Tibial nerve (tissue), 4 donors: ENCODE data around the gene KDR. TPM values are rescaled to one million over a fixed set of nuclear protein-coding genes. Genes with fewer than 3 reads are reported as not detected.

Experiments
- DNase-seq, 2 donors: peaks; one replicate each; pipeline ENCODE4 v3.0.0-alpha.2; 2019; ENCODE audit warnings: low spot score in 2 of 2
- H3K27ac ChIP-seq, 4 donors: fragments of 200-600 bp; sonication (generic) in 3 of 4; one replicate each; pipeline ENCODE4 v1.5.1; 2017 to 2019; ENCODE audit warnings: mild to moderate bottlenecking in 1 of 4
- H3K27me3 ChIP-seq, 2 donors: fragments of 200-600 bp; sonication (generic) in 1 of 2; one replicate each; pipeline versions ENCODE4 v1.5.1 to v1.6.0; 2017 to 2019
- H3K36me3 ChIP-seq, 3 donors: fragments of 200-600 bp; sonication (generic); one replicate each; pipeline ENCODE4 v1.5.1; 2018 to 2019
- H3K4me1 ChIP-seq, 4 donors: fragments of 200-600 bp; sonication (generic) in 3 of 4; one replicate each; pipeline ENCODE4 v1.5.1; 2017 to 2019
- H3K4me3 ChIP-seq, 4 donors: fragments of 200-600 bp; sonication (generic) in 3 of 4; one replicate each; pipeline ENCODE4 v1.5.1; 2017 to 2019; ENCODE audit warnings: mild to moderate bottlenecking in 1 of 4, moderate library complexity in 1 of 4
- H3K9me3 ChIP-seq, 4 donors: fragments of 200-600 bp; sonication (generic) in 3 of 4; one replicate each; pipeline ENCODE4 v1.5.1; 2017 to 2019
- CTCF ChIP-seq, 5 experiments: fragments of 200-600 bp in 3 of 5; fragments of 450-650 bp in 2 of 5; sonication (generic) in 3 of 5; IDR thresholded peaks; one replicate each; pipeline ENCODE4 v1.5.1; 2016 to 2019; ENCODE audit warnings: antibody characterized with exemption in 5 of 5, mild to moderate bottlenecking in 3 of 5, moderate library complexity in 2 of 5
- EP300 ChIP-seq, 2 donors: sonication (generic); formaldehyde crosslinking; IDR thresholded peaks; one replicate each; pipeline ENCODE4 v1.6.1; 2017; ENCODE audit warnings: antibody characterized with exemption in 2 of 2, mild to moderate bottlenecking in 1 of 2
- POLR2A ChIP-seq, 2 donors: fragments of 450-650 bp; IDR thresholded peaks; one replicate each; pipeline ENCODE4 v1.6.1; 2017; ENCODE audit warnings: antibody characterized with exemption in 2 of 2, mild to moderate bottlenecking in 2 of 2, moderate library complexity in 2 of 2
- WGBS, 2 donors: methylation state at CpG; one replicate each; pipeline ENCODE4 v1.1.5; 2018; 5-methylcytosine and 5-hydroxymethylcytosine counted together
- total RNA-seq, 4 donors: library from RNA; depleted of rRNA; stranded (reverse); fragments of >200 nt; gene quantifications; one replicate each; pipeline ENCODE4 v1.1.0, GENCODE V29; 2016

KDR gene
- total RNA-seq, 4 donors from 2014 or later = 28.8 to 85.7 (median 74.6) TPM

DNA sequence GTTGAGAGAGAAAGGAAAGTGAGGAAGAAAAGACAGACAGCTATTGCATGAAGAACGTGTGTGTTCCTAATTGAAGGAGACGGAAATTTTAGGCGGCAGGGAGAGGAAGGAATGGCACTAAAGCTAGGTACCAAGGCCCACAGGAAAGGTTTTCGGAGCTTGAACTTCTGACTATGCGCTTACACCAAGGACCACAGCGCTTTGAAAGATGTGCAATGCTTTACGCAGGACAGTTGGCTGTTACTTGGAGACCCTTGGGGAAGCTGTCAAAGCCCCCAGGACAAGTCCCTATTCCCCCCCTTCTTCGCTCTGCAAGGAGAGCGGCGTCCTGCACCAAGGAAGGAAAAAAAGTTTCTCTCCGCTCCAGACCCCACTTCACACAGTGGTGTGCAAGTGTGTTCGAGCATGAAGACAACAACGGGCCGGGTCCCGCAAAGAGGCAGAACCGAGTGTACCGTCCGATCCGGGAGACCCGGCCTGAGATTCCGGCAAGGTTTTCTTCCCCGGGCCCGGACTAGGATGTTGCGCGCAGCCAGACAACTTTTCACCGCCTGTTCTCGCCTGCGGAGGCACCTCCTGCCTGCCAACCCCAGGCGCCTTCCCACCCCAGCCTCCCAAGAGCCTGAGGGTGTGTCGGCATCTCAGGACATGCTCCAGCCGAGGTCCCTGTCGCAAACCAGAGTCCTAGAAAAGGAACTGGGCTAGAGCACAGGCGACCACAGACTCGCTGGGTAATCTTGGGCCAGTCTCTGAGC, 896 bp downstream of the KDR start:
- DNase-seq = no peak
- Histone ChIP-seq H3K4me1 (peaks cover 0 to 18% (median 0%) of the 10 kb centered on the region in 4 donors), H3K27me3 (peaks cover 0 to 11% of the 10 kb centered on the region in 2 donors), H3K9me3 (no peaks in the 10 kb centered on the region), H3K4me3 (peak overlapping the region; percentile 25 to 69 (median 38)), H3K27ac (peak overlapping the region in 2 of 4 donors; percentile 28 to 74), H3K36me3 (no peaks in the 10 kb centered on the region)
- 17 to 23% methylated on average over 24 to 34 of the region's 34 CpGs for WGBS, 2 donors
- TF ChIP-seq EP300 (IDR thresholded peaks at IDR 0.05) (no peak), CTCF (IDR thresholded peaks at IDR 0.05) (no peak)

DNA sequence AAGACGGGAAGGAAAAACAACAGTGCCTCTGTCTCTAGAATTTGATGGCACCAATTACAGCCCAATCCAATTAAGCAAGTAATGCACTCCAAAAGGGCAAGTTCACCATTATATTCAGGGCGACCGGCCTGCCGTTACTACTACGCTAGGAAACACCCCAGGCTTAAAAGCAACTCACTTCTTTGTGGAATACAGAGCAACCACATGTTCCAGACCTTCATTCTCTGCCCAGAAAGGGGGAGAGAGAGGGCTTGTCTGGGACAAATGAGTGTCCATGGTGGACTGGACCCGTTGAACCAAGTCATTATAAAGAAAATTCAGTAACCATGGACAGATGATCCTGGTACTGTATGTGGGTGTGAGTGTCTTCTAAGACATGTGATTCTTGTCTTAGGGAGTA, 1.6 kb downstream of the KDR start:
- H3K36me3 ChIP-seq = no peaks in the 10 kb centered on the region
- H3K4me1 ChIP-seq = peaks cover 0 to 18% (median 0%) of the 10 kb centered on the region in 4 donors
- H3K27me3 ChIP-seq = peaks cover 0 to 11% of the 10 kb centered on the region in 2 donors
- H3K9me3 ChIP-seq = no peaks in the 10 kb centered on the region
- peak overlapping the region; percentile 12 to 69 (median 38) for H3K4me3 ChIP-seq
- TF ChIP-seq CTCF (IDR thresholded peaks at IDR 0.05) (no peak), EP300 (IDR thresholded peaks at IDR 0.05) (no peak), POLR2A (IDR thresholded peaks at IDR 0.05) (no peak)
- DNase-seq = no peak
- peak overlapping the region in 1 of 4 donors; percentile 74 for H3K27ac ChIP-seq
- 34 to 51% methylated on average over 6 of the region's 6 CpGs for WGBS, 2 donors

DNA sequence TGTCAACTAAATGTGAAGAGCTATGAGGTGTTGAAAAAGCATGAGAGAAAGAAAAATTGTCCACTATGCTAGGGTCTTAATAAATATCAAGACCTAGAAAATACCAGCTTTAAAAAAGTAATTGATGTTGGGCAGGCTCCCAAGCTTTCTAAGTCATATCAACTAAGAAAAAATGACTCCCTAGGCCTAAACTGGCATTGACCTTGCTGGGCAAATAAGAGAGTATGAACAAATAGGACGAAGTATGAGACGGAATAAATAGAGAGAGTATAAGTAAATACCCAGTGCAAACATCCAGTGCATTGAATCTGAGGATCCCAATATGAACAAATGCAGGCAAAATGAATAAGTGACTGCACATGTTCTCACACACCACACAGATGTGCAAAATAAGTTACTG, 3.2 kb downstream of the KDR start:
- Histone ChIP-seq H3K4me1 (peaks cover 0 to 18% (median 0%) of the 10 kb centered on the region in 4 donors), H3K36me3 (no peaks in the 10 kb centered on the region), H3K27me3 (peaks cover 0 to 11% of the 10 kb centered on the region in 2 donors), H3K9me3 (no peaks in the 10 kb centered on the region), H3K4me3 (peak overlapping the region in 1 of 4 donors; percentile 69), H3K27ac (no peak overlapping the region)
- TF ChIP-seq EP300 (IDR thresholded peaks at IDR 0.05) (no peak), POLR2A (IDR thresholded peaks at IDR 0.05) (no peak), CTCF (IDR thresholded peaks at IDR 0.05) (no peak)
- DNase-seq = no peak
- WGBS, 2 donors = 83% methylated on average over 2 of the region's 2 CpGs

GRCh38 chr4:55121246-55121645, 4.1 kb downstream of the KDR start:
- WGBS, 2 donors = 70% methylated on average over 4 of the region's 4 CpGs
- DNase-seq = no peak

More at GRCh38 chr4:55121246-55121645, 4.1 kb downstream of the KDR start:
- peaks cover 0 to 18% (median 0%) of the 10 kb centered on the region in 4 donors for H3K4me1 ChIP-seq
- no peak overlapping the region for H3K27ac ChIP-seq
- H3K27me3 ChIP-seq = peaks cover 0 to 11% of the 10 kb centered on the region in 2 donors
- TF ChIP-seq POLR2A (IDR thresholded peaks at IDR 0.05) = no peak
- TF ChIP-seq EP300 (IDR thresholded peaks at IDR 0.05) = no peak
- TF ChIP-seq CTCF (IDR thresholded peaks at IDR 0.05) = no peak
- no peaks in the 10 kb centered on the region for H3K36me3 ChIP-seq
- H3K4me3 ChIP-seq = no peak overlapping the region
- H3K9me3 ChIP-seq = no peaks in the 10 kb centered on the region
